HS-5 (cell line): ENCODE data around the gene PWWP2B.

Experiments used
- DNase-seq: peaks from one replicate; pipeline ENCODE4 v3.0.0-alpha.2; 2012; ENCODE audit warnings: low read depth

Gene PWWP2B

DNA sequence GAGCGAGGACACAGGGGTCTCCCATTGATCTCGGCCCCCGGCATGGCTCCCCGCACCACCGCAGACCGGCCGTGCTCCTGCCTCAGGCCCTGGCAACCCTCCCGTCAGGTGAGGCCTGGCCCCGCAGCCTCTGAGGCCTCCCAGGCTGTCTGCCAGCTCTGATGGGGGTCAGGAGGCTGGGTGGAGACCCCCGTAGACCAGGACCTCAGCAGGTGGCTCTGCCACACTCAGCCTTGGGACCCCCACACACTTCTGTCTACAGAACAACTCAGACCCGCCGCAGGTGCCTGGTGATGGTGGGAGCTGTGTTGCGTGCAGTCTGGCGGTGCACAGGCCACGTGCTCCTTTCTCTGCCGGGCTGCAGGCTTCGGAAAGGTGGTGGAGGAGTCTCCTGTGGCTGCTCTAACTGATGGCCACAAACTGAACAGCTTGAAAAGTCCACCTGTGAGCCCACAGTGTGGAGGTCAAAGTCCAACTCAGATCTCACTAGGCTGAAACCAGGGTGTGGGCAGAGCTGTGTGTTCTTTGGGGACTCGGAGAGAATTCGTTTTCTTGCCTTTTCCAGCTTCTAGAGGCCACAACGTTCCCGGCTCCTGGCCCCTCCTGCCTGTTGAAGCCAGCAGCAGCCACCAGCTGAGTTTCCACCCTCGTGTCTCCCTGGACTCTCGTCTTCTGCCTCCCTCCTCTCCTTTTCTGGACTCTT, 62.5 kb downstream of the PWWP2B start:
- DNase-seq = no peak

DNA sequence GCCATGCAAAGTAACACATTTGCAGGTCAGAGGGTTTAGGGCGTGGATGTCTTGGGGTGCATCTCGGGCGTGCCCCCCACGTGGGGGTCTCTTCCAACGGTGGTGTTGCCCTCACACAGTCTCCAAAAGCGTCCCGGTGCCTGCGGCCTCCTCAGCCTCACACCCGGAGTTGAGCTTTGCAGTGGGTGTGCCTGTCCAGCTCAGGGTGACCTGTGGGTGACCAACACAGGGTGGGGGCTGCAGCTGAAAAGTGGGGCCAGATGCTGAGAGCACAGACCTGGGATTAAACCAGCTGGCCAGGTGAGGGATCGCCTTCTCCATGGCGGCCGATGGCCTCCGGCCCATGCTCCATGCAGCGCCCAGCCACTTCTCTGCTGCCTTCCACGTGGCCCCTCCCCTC, 63.1 kb downstream of the PWWP2B start:
- no peak for DNase-seq

DNA sequence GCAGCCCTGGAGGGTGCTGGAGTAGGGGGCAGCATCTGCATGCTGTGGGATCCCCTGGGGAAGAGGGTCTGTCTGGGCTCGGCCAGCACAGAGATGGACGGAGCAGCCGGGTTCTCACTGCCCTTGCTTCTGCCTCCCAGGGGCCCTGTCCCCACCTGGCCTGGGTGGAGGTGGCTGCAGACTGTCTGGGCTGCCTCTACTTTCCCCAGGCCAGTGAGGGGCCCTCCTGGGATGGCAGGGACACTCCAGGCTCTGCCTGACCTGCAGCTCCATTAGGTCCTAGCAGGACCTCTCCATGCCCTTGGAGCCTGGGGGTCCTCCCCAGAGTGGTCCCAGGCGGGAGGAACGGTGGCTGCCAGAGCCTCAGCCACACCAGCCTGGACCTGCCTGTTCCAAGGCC, 63.7 kb downstream of the PWWP2B start:
- DNase-seq = no peak

DNA sequence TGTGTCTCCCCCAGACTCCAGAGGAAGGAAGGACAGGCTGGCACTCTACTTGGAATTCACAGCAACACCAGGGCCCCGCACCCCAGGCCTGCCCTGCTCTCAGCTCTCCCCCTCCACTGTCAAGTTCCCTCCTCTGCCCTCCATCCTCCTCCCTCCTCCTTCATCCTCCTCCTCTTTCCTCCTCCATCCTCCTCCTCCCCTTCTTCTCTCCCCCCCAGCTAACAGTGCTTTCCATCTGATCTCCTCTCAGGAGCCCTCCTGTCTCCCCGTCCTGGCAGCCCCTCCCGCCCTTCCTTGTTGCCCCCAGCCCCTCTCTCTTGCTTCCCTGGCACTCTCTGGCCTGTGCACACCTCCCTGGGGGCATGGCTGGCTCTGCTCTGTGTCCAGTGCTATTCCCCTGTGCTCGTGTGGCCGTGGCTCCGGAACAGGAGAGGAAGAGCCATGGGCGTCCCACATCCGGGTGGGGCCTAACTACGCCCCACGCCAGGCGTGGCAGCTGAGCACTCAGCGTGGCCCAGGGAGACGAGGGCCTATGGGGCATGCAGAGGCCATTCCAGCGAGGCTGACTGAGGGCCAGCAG, 64.2 kb downstream of the PWWP2B start:
- DNase-seq = no peak

DNA sequence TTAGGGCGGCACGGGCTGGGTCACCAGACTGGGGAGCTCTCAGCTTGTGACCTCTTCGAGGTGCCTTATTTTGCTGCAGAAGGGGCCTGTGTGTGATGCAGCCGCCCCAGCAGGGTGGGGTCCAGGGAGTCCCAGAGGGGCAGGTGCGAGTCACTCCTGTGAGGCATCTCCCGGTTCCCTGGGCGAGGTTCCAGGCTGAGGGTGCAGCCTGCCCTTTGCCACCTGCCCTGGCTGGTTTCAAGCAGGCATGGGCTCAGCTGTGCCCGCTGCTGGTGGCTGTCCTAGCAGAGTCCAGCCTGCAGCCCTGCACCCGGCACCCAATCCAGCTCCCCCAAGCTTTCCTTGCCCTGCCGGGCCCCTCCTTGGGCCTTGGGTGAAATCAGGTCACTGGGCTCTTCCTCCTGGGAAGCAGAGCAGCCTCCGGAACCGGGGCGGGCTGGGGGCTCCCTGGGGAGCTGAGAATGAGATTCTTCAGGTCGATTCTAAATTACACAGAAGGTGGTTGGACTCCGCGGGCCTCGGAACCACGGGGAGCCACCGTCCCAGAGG, 64.8 kb downstream of the PWWP2B start:
- DNase-seq = no peak

DNA sequence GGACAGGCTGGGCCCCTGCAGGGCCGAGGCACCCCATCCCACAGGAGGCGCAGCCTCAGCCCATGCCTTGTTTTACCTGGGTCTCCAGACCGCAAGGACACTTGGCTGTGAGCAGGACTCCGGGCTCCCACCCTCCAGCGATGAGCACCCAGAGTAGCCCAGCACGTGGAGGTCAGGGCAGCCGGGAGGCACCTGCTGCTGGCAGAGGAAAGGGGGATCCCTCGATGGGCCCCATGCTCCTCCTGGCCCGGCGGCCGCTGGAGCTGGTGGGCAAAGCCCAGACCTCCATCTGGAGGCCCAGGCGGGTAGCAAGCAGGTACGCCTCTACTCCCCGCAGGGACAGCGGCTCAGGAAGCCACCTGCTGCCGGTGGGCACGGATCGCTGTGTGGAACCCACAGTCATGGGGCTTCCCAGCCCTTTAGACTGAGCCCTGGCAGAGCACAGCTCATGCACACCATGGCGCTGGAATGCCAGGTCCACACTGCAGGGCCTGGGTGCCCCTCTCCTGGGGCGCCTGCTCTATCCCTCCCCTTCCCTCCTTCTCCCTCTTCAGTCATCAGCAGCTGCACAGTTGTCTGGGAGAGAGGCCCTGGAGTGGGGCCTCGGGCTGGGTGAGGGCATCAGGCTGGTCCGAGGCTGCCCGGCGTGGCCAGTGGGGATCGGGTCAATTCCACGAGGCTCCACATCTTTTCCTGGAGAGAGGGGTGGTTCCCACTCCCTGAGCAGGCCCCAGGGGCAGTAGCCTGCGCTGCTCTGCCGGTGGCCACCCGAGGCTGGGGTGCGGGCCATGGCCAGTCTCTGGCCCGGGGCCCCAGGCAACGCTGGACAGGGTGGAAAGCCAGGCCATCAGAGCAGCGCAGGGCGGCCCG, 65.7 kb downstream of the PWWP2B start:
- no peak for DNase-seq

DNA sequence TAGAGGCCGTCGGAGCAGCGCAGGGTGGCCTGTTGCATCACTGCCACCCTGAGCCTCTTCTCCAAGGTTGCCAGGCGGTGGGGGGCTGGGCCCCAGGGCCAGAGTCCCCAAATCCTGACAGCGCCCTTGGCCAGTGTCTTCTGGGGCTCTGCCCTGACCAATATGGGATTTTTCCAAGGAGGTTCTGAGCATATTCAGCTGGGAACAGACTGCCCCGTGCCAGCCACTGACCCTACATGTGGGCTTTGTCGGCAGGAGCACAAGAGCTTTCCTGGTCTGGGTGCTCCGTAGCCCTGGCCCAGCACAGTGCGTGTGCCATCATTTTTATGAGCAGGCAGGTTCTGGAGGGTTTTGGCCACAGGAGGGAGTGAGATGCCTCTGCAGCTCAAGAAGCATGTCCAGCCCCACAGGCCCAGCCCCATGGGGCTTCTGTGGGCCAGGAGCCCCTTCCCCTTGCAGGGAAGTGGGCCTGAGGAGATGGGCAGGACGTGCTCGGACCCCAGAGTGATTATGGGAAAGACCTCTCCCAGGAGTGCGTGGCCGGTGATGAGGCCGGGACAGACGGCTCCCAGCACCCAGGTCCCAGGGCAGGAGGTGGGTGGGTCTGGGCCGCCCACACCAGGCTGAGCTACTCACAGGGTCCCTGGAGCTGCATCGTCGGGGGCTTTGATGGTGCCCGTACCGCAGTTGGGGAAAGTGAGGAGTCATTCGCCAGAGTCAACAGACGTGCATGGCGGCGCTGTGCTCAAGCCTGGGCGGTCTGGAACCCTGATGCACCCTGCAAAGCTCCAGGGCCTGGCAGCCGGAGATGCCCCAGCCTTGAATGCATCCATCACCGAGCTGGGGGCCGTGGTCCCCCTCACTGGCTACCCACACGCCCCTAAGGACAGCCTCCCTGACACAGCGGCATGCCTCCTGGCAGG, 66.6 kb downstream of the PWWP2B start:
- no peak for DNase-seq

DNA sequence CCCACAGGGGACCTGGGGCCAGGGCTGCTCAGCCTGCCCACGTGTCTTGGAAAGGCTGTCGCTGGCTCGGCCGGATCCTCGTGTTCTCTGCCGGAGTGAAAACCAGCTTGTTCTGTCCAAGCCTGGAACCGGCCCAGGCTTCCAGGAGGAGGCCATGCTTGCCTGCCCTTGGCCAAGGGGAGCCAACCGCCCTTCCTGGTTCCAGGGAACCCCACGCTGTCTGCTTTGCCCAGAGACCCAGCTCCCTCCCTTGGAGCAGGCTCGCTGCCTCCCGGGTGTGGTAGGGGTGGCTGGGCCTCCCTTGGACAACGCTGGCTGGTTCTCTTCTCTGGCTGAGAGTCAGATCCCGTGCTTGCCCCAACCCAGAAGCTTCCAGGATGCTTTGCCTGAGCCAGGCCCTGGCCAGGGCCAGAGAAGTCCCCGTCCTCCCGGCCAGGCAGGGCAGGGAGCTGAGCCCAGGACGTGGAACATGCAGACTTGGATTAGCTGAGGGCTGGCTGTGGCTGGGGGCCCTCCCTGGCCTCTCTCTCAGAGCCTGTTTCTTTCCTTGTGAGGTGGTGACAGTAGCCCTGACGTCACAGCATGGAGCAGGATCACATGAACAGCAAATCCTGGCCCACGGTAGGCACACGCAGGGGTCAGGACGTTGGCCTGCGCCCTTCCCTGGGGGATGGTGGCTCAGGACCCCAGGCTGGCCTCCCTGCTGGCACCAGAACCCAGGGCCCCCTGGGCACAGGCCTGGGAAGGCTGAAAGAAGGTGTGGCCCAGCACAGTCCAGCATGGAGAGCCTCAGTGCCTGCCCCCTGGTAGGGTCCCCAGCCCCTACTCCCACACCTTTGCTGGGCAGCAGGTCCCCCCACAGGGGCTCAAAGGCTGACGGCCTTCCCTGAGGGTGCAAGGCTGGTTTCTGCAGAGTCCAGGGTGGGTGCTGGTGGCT, 67.5 kb downstream of the PWWP2B start:
- DNase-seq = no peak

DNA sequence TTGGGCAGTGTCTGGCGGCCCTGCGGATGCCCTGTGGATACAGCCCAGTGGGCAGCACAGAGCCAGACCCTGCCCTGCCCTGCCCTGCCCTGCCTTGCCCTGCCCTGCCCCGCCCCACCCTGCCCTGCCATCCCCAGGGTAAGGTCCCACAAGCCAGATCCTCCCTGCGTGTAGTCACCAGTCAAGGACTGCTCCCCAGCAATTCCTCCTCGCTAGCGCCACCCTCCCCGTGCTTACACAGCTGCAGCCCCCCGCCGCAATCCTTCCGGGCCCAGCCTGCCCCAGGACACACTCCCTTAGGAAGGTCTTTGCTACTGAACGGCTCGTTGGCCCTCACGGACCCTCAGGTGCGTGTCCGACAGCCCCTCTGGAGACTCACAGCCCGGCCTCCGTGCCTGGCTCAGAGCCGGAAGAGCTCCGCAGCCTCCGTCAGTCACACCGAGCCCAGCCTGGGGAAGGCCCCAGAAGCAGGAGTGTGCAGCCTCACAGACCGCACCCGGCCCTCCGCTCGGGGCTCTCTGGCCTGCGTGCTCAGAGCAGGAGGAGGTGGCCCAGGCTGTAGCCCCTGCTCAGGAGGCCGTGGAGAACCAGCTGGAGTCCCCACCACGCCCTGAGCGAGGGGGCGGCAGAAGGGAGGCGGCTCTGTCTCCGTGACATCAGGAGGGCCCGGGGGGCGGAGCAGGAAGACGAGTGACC, 68.3 kb downstream of the PWWP2B start:
- DNase-seq = no peak

DNA sequence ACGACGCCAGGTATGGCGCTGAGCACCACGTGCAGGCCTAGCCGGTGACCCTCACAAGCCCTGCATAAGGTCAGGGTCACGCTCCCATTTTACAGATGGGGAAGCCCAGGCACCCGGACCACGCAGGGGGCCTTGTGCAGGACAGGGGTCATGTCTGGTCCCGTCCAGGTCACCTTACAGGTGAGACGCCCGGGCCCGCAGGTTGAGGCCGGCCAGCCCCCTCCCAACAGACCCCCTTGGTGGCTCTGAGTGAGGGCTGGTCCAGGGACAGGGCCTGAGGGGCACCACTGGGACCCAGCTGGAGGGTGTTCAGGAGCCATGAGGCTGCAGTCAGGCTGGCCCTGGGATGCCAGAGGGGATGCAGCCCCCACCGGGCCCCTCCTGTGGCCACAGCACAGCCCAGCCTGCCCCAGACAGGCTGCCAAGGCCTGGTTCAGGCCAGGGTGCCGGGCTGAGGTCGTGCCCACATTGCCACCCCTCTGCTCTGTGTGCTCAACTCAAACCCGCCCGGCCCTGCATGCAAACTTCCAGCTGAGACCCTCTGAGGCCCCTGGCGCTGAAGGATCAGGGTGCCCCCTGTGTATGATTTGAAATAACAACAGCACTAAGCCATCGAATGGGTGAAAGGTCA, 69.0 kb downstream of the PWWP2B start:
- DNase-seq = no peak

DNA sequence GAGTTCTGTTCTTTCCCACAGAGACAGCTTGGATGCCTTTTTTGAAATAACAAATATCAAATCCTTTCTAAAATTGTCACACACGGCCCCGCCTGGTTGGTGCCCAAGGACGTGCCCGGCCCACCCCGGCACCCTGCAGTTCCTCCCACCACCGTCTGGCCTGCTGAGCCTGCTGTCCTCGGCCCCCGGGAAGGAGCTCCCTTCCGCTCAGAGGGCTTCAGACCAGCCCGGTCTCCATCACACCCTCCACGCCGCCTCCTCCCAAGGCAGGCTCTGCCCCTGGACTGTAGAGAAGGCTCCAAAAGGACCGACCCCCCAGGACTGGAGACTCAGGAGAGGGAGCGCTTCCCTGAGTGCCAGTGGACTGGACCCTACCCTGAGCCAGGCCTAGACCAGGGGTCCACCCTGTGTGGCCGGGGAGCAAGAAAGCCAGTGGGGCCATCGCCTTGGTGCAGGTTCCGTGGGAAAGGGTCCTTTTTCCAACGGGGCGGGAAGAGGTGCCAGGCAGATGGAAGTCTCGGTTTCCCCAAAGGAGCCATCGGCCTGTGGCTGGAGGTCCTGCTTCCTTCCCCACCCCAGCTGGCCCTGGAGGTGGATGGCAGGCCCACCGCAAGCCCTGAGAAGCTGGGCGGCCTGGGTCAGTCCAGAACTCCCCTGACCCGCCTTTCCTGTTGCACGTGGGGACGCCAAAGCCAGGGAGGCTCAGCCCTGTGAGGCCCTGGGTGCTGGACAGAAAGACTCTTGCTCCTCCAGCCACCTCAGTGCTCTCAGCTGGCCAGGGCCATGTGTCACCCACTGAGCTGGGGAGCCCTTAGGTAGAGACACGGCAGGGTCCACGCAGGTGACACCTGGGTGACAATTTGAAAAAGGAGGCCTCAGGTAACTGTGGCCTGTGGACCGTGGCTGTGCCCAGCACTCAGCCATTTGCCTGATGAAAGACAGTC, 69.8 kb downstream of the PWWP2B start:
- DNase-seq = no peak
